Panc1 (cell line): ENCODE measurements around the gene ZDHHC8. TPM values are rescaled to one million over a fixed set of nuclear protein-coding genes. Genes with fewer than 3 reads are reported as not detected.

ENCODE experiments used
- ATAC-seq: fragments of 200-7000 bp; cut with Tn5 transposase; 2 replicates; pipeline ENCODE4 v1.9.1; 2020; ENCODE audit warnings: mild to moderate bottlenecking, moderate library complexity
- BruUV-seq: library from RNA; stranded (reverse); fragments of 400-500 nt; replicated peaks from 2 replicates; lab custom pipeline; 2021; lab: Mats Ljungman, UMichigan
- CTCF ChIA-PET: fragments of 300-600 bp; sonication (Branson Sonifier 250); formaldehyde crosslinking; loops from one replicate; lab custom pipeline; 2022; ENCODE audit warnings: antibody characterized with exemption; lab: Charles Lee
- POLR2A ChIA-PET: fragments of 300-600 bp; sonication (Branson Sonifier 250); formaldehyde crosslinking; loops from one replicate; lab custom pipeline; 2022; ENCODE audit warnings: antibody characterized with exemption; lab: Charles Lee
- DNase-seq: peaks from one replicate; pipeline ENCODE4 v3.0.0-alpha.2; 2010; ENCODE audit warnings: low read depth, low spot score
- H3K27ac ChIP-seq: 2 replicates; pipeline ENCODE4 v1.5.1; 2011; ENCODE audit warnings: mild to moderate bottlenecking, low read length, inconsistent platforms
- H3K27me3 ChIP-seq: fragments of 200-500 bp; sonication (Bioruptor generic); 2 replicates; pipeline ENCODE4 v1.6.0; 2014; ENCODE audit warnings: low read length, inconsistent platforms; ENCODE audit not compliant: control insufficient read depth, insufficient read depth
- H3K36me3 ChIP-seq: fragments of 200-500 bp; sonication (Bioruptor generic); 2 replicates; pipeline ENCODE4 v1.5.1; 2014; ENCODE audit warnings: inconsistent platforms, mild to moderate bottlenecking, low read length, moderate library complexity; ENCODE audit not compliant: control insufficient read depth, insufficient read depth
- H3K4me1 ChIP-seq: 2 replicates; pipeline ENCODE4 v1.5.1; 2011; ENCODE audit warnings: inconsistent platforms, mild to moderate bottlenecking, low read length, moderate library complexity; ENCODE audit not compliant: control insufficient read depth, insufficient read depth
- H3K4me3 ChIP-seq, 2 experiments: 2 replicates each; pipeline ENCODE4 v1.5.1; 2011 to 2012; ENCODE audit warnings: low read depth in 2 of 2, low read length in 2 of 2, mild to moderate bottlenecking in 2 of 2, inconsistent platforms in 1 of 2, moderate library complexity in 1 of 2
- H3K9me3 ChIP-seq: fragments of 200-500 bp; sonication (Bioruptor generic); 2 replicates; pipeline ENCODE4 v1.5.1; 2014; ENCODE audit warnings: low read depth, mild to moderate bottlenecking, inconsistent platforms, low read length, moderate library complexity; ENCODE audit not compliant: control insufficient read depth, insufficient read depth
- POLR2AphosphoS5 ChIP-seq: IDR thresholded peaks from 2 replicates; pipeline ENCODE4 v1.6.1; 2012; ENCODE audit warnings: mild to moderate bottlenecking, low read depth, low read length, moderate library complexity
- SIN3A ChIP-seq: IDR thresholded peaks from 2 replicates; pipeline ENCODE4 v1.6.1; 2012; ENCODE audit warnings: low read depth, mild to moderate bottlenecking, low read length, moderate library complexity, borderline replicate concordance; ENCODE audit not compliant: insufficient read depth
- TCF7L2 ChIP-seq: IDR thresholded peaks from 2 replicates; pipeline ENCODE4 v1.6.1; 2011; ENCODE audit warnings: mild to moderate bottlenecking, low read depth, low read length, inconsistent platforms
- in situ Hi-C: cut with HindIII; loops from 2 replicates; pipeline ENCODE4 v1.10.0; 2016; ENCODE audit warnings: low sequenced_read_pairs, low pct_unique_long_range_greater_than_20kb
- intact Hi-C: fragments of 100-400 bp; cut with micrococcal nuclease; formaldehyde crosslinking; loops from one replicate; pipeline ENCODE4 v1.10.0; 2022; ENCODE audit not compliant: unreplicated experiment
- total RNA-seq: library from RNA; stranded (reverse); gene quantifications from one replicate; pipeline ENCODE4 v1.2.1, GENCODE V29; 2021; ENCODE audit not compliant: unreplicated experiment
- TF ChIP-seq, protein P1 (sequence below), 2 experiments: IDR thresholded peaks; 2 replicates each; pipeline ENCODE4 v1.6.1; 2011 to 2012; ENCODE audit warnings: low read depth in 2 of 2, control low read depth in 1 of 2, low read length in 1 of 2, mild to moderate bottlenecking in 1 of 2, moderate library complexity in 1 of 2; ENCODE audit not compliant: insufficient read depth in 1 of 2
- TF ChIP-seq, protein P2 (sequence below): fragments of 450-650 bp; IDR thresholded peaks from 2 replicates; pipeline ENCODE4 v1.5.1; 2017; ENCODE audit warnings: mild to moderate bottlenecking

ZDHHC8 gene
- total RNA-seq, 1 experiment from 2014 or later = 79.0 TPM

DNA sequence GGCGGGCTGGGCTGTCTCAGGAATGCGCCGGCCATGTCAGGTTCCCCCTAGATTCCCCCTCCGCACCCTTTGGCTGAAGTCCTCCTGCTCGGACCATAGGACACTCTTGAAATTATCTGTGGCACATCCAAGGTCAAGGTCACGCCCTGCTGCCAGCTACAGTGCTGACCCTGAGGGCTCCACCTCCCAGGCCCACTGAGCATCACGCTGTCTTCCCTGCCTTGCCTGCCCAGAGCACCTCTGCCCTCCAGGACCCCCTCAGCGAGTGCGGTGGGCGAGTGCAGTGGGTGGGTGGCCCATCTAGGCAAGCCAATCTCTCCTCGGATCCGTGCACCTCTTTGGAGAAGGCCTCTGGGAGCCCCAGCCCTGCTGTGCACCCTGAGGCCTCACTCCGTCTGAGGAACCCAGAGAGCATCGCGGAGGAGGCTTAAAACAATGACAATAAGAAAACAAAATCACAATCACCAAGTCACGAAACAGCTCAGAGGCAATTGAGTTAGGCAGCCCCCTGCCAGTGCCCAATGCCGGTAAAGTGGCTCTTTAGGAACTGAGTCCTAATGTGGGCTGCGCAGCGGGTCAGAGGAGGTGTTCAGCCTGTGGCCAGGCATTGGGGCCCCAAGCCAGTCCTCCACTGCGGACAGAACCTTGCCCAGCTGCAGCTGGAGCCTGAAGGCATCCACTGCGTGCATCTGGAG is 45.8 kb downstream of the ZDHHC8 start:
- peaks cover 3% of the 10 kb centered on the region; the same call in 1 of the 2 replicates for H3K4me1 ChIP-seq
- no peak overlapping the region for H3K4me3 ChIP-seq
- no peak for TF ChIP-seq SIN3A
- no peak for TF ChIP-seq TCF7L2
- no peak for TF ChIP-seq POLR2AphosphoS5
- TF ChIP-seq, protein P1, sequence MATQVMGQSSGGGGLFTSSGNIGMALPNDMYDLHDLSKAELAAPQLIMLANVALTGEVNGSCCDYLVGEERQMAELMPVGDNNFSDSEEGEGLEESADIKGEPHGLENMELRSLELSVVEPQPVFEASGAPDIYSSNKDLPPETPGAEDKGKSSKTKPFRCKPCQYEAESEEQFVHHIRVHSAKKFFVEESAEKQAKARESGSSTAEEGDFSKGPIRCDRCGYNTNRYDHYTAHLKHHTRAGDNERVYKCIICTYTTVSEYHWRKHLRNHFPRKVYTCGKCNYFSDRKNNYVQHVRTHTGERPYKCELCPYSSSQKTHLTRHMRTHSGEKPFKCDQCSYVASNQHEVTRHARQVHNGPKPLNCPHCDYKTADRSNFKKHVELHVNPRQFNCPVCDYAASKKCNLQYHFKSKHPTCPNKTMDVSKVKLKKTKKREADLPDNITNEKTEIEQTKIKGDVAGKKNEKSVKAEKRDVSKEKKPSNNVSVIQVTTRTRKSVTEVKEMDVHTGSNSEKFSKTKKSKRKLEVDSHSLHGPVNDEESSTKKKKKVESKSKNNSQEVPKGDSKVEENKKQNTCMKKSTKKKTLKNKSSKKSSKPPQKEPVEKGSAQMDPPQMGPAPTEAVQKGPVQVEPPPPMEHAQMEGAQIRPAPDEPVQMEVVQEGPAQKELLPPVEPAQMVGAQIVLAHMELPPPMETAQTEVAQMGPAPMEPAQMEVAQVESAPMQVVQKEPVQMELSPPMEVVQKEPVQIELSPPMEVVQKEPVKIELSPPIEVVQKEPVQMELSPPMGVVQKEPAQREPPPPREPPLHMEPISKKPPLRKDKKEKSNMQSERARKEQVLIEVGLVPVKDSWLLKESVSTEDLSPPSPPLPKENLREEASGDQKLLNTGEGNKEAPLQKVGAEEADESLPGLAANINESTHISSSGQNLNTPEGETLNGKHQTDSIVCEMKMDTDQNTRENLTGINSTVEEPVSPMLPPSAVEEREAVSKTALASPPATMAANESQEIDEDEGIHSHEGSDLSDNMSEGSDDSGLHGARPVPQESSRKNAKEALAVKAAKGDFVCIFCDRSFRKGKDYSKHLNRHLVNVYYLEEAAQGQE (IDR thresholded peaks at IDR 0.05; ENCODE audit: insufficient read depth in 1 of 2, low read depth in 2 of 2, low read length in 1 of 2) = no peak
- ATAC-seq = no peak
- H3K9me3 ChIP-seq = no peaks in the 10 kb centered on the region
- BruUV-seq = no TSS peak
- POLR2A ChIA-PET = no interaction called here
- H3K27me3 ChIP-seq = no peaks in the 10 kb centered on the region
- CTCF ChIA-PET = no interaction called here
- no peaks in the 10 kb centered on the region for H3K36me3 ChIP-seq
- in situ Hi-C loops (no loop called here), intact Hi-C loops (loop anchor here (10.0 kb wide), 1 partner anchor 57 kb away; no protein-coding TSS in a partner anchor)
- H3K27ac ChIP-seq = no peak overlapping the region
- no peak for DNase-seq

DNA sequence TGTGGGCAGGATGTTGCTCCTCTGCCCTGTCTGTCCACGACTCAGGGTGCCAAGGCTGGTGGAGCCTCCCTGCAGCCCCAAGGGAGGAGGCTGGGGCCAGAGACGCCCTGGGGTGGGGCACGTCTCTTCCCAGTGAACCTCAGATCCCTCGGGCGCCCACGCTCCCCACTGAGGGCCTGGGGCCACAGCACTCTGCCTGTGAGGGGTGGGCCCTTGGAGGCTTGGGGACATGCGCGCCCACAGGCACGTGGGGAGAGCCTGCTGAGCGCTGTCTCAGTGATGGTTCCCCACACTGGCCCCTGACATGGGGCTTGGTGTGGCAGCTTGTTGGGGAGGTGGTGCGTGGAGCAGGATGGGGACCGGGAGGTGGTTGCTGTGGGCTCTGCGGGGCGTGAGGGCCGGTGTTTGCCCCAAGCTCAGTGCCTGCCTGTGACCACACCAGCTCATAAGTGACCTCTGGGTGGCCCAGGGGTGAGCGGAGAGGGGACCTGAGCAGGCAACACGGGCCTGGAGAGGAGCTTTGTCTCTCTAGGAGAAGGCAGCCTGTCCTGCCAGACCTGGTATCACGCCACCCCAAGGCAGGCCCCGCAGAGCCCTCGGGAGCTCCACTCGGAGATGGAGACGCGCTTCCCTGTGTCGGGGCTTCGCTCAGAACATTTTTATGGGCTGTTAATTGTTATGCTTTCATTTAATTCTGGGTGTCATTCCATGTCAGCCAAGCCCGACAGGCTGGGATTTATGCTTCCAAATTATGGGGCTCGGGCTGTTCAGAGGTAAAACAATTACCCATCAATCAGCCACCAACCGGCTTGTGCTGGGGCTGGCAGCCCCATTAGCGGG is 46.7 kb downstream of the ZDHHC8 start:
- ChIA-PET CTCF (no interaction called here), POLR2A (no interaction called here)
- Histone ChIP-seq H3K9me3 (no peaks in the 10 kb centered on the region), H3K4me3 (no peak overlapping the region), H3K27me3 (no peaks in the 10 kb centered on the region), H3K36me3 (no peaks in the 10 kb centered on the region), H3K27ac (no peak overlapping the region), H3K4me1 (peaks cover 3% of the 10 kb centered on the region; the same call in 1 of the 2 replicates)
- TF ChIP-seq SIN3A = no peak
- TF ChIP-seq, protein P2, sequence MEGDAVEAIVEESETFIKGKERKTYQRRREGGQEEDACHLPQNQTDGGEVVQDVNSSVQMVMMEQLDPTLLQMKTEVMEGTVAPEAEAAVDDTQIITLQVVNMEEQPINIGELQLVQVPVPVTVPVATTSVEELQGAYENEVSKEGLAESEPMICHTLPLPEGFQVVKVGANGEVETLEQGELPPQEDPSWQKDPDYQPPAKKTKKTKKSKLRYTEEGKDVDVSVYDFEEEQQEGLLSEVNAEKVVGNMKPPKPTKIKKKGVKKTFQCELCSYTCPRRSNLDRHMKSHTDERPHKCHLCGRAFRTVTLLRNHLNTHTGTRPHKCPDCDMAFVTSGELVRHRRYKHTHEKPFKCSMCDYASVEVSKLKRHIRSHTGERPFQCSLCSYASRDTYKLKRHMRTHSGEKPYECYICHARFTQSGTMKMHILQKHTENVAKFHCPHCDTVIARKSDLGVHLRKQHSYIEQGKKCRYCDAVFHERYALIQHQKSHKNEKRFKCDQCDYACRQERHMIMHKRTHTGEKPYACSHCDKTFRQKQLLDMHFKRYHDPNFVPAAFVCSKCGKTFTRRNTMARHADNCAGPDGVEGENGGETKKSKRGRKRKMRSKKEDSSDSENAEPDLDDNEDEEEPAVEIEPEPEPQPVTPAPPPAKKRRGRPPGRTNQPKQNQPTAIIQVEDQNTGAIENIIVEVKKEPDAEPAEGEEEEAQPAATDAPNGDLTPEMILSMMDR = no peak
- TF ChIP-seq POLR2AphosphoS5 = no peak
- TF ChIP-seq, protein P1 (IDR thresholded peaks at IDR 0.05; ENCODE audit: insufficient read depth in 1 of 2, low read depth in 2 of 2, low read length in 1 of 2) = no peak
- no peak for TF ChIP-seq TCF7L2
- intact Hi-C loops = loop anchor here (10.0 kb wide), 1 partner anchor 57 kb away; no protein-coding TSS in a partner anchor
- ATAC-seq = no peak
- in situ Hi-C loops = no loop called here
- BruUV-seq = no TSS peak
- no peak for DNase-seq
